Hematopoietic multipotent progenitor cell treated with erythropoietin and hydrocortisone succinate and interleukin-3 and kit ligand, for 6 days (in vitro differentiated cells): ENCODE measurements around the gene SERPINH1.

Experiments used
- DNase-seq: peaks from one replicate; pipeline ENCODE4 v3.0.0-alpha.2; 2015

SERPINH1 gene

GRCh38 chr11:75602951-75603350 lies 40.9 kb downstream of the SERPINH1 start:
- DNase-seq = no peak

- no peak for DNase-seq
Observed at GRCh38 chr11:75603791-75604736, 42.0 kb downstream of the SERPINH1 start.

GRCh38 chr11:75606099-75606498 lies 44.0 kb downstream of the SERPINH1 start:
- DNase-seq = no peak

GRCh38 chr11:75611823-75612222 lies 49.8 kb downstream of the SERPINH1 start:
- no peak for DNase-seq

GRCh38 chr11:75615751-75616150 lies 53.7 kb downstream of the SERPINH1 start:
- DNase-seq = no peak

GRCh38 chr11:75616281-75616680 lies 54.2 kb downstream of the SERPINH1 start:
- DNase-seq = no peak
